KMS-11 (cell line): Measurements from ENCODE around the gene C2.

Source experiments
- H2AFZ ChIP-seq: fragments of 200-600 bp; sonication (generic); 2 replicates; pipeline ENCODE4 v1.6.1; 2016; ENCODE audit warnings: antibody characterized with exemption, mixed run types, low read depth
- H3K27ac ChIP-seq: fragments of 200-600 bp; sonication (generic); 2 replicates; pipeline ENCODE4 v1.6.1; 2016; ENCODE audit warnings: mild to moderate bottlenecking, mixed run types
- H3K27me3 ChIP-seq: fragments of 200-600 bp; sonication (generic); 2 replicates; pipeline ENCODE4 v1.6.1; 2017; ENCODE audit warnings: mild to moderate bottlenecking, low read depth, mixed run types, moderate library complexity; ENCODE audit not compliant: insufficient read depth
- H3K36me3 ChIP-seq: fragments of 200-600 bp; sonication (generic); 2 replicates; pipeline ENCODE4 v1.6.1; 2017; ENCODE audit warnings: mild to moderate bottlenecking, mixed run types; ENCODE audit not compliant: insufficient read depth
- H3K4me1 ChIP-seq: fragments of 200-600 bp; sonication (generic); 2 replicates; pipeline ENCODE4 v1.6.1; 2016; ENCODE audit warnings: mild to moderate bottlenecking, low read depth, mixed run types; ENCODE audit not compliant: poor library complexity, severe bottlenecking
- H3K4me2 ChIP-seq: fragments of 200-600 bp; sonication (generic); 2 replicates; pipeline ENCODE4 v1.7.0; 2016; ENCODE audit warnings: mild to moderate bottlenecking, mixed run types
- H3K4me3 ChIP-seq: fragments of 200-600 bp; sonication (generic); IDR thresholded peaks from 2 replicates; pipeline ENCODE4 v1.6.1; 2017; ENCODE audit warnings: low read depth, low read length, mixed read lengths; ENCODE audit not compliant: insufficient read depth
- H3K79me2 ChIP-seq: fragments of 200-600 bp; sonication (generic); 2 replicates; pipeline ENCODE4 v1.6.1; 2016; ENCODE audit warnings: low read depth, mixed run types; ENCODE audit not compliant: insufficient read depth
- H3K9ac ChIP-seq: fragments of 200-600 bp; sonication (generic); 2 replicates; pipeline ENCODE4 v1.6.1; 2016; ENCODE audit warnings: mild to moderate bottlenecking, mixed run types
- H4K20me1 ChIP-seq: fragments of 200-600 bp; sonication (generic); 2 replicates; pipeline ENCODE4 v1.6.1; 2016; ENCODE audit warnings: mild to moderate bottlenecking, mixed run types; ENCODE audit not compliant: insufficient read depth
- TF ChIP-seq, protein P1 (sequence below): fragments of 200-600 bp; sonication (generic); conservative IDR thresholded peaks from 2 replicates; pipeline ENCODE4 v1.6.1; 2017; ENCODE audit warnings: low read depth, mild to moderate bottlenecking, antibody characterized with exemption, low read length, moderate library complexity, mixed read lengths

C2 gene

DNA sequence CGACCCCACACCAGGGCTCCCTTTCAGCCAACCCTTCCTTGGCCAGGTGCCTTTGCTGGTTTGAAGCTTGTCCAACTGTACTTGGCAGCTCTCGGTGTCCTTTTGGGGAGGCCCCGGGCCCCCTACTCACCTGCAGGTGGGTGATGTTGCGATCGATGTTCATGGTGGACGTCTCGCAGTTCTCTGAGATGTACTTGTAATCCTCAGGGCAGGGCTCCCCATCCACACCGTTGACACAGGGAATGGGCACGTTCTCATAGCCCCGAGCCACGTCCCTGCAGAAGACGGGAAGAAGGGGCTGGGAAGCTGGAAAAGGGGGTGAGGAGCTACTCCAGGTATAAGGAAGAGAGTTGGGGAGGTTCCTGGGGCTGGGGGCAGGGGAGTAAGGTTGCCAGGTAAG lies 43.8 kb upstream of the C2 start:
- H3K79me2 ChIP-seq = no peaks in the 10 kb centered on the region
- TF ChIP-seq, protein P1, sequence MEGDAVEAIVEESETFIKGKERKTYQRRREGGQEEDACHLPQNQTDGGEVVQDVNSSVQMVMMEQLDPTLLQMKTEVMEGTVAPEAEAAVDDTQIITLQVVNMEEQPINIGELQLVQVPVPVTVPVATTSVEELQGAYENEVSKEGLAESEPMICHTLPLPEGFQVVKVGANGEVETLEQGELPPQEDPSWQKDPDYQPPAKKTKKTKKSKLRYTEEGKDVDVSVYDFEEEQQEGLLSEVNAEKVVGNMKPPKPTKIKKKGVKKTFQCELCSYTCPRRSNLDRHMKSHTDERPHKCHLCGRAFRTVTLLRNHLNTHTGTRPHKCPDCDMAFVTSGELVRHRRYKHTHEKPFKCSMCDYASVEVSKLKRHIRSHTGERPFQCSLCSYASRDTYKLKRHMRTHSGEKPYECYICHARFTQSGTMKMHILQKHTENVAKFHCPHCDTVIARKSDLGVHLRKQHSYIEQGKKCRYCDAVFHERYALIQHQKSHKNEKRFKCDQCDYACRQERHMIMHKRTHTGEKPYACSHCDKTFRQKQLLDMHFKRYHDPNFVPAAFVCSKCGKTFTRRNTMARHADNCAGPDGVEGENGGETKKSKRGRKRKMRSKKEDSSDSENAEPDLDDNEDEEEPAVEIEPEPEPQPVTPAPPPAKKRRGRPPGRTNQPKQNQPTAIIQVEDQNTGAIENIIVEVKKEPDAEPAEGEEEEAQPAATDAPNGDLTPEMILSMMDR = no peak
- no peak overlapping the region for H3K9ac ChIP-seq
- no peaks in the 10 kb centered on the region for H3K36me3 ChIP-seq
- H3K4me2 ChIP-seq = no peak overlapping the region
- H4K20me1 ChIP-seq = no peaks in the 10 kb centered on the region
- H3K4me1 ChIP-seq = peaks cover 12% of the 10 kb centered on the region
- H2AFZ ChIP-seq = no peak overlapping the region
- H3K4me3 ChIP-seq = no peak overlapping the region
- H3K27ac ChIP-seq = no peak overlapping the region
- H3K27me3 ChIP-seq = no peaks in the 10 kb centered on the region

DNA sequence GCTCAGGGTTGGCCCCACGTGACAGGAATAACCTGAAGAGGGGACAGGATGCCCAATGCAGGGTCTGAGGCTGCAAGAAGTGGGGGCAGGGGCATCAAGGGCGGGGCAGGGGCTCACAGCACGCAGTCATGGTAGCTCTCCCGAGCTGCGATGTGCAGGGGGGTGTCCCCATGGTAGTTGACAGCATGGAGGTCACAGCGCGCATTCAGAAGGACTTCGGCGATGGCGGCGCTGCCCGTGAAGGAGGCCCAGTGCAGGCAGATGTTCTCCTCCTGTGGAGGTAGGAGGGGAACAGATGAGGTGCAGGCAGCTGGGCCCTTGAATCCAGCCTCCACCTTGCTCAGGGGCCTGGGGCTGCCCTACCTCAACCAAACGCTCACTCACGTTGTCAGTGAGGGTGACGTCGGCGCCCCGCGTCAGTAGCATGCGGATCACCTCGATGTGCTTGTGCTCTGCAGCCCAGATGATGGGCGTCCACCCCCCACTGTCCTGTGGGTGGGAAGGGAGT lies 42.9 kb upstream of the C2 start:
- no peak overlapping the region for H3K27ac ChIP-seq
- H3K4me2 ChIP-seq = no peak overlapping the region
- no peak overlapping the region for H2AFZ ChIP-seq
- no peak overlapping the region for H3K9ac ChIP-seq
- H3K4me3 ChIP-seq = no peak overlapping the region
- TF ChIP-seq, protein P1 = no peak
- peaks cover 12% of the 10 kb centered on the region for H3K4me1 ChIP-seq
- no peaks in the 10 kb centered on the region for H3K79me2 ChIP-seq
- H3K36me3 ChIP-seq = no peaks in the 10 kb centered on the region
- H4K20me1 ChIP-seq = no peaks in the 10 kb centered on the region
- H3K27me3 ChIP-seq = no peaks in the 10 kb centered on the region

DNA sequence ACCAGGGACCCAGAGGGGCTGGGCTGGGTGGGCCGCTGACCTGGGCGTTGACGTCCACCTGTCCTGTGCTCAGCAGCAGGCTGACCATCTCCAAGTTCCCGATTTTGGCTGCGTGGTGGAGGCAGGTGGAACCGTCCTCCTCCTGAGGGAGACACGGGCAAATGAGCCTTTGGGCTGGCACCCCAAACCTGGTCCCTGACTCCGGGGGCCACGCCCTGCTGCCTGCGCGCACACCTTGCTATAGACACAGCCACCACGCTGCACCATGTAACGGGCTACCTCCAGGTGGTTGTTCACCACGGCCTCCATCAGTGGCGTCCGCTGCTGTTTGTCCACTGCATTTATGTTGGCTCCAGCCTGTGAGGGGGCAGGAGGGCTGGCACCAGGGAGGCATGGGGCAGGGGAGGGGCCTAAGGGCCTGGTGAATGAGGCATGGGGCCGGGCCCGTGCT lies 41.0 kb upstream of the C2 start:
- H3K27me3 ChIP-seq = no peaks in the 10 kb centered on the region
- TF ChIP-seq, protein P1 = no peak
- no peaks in the 10 kb centered on the region for H3K36me3 ChIP-seq

DNA sequence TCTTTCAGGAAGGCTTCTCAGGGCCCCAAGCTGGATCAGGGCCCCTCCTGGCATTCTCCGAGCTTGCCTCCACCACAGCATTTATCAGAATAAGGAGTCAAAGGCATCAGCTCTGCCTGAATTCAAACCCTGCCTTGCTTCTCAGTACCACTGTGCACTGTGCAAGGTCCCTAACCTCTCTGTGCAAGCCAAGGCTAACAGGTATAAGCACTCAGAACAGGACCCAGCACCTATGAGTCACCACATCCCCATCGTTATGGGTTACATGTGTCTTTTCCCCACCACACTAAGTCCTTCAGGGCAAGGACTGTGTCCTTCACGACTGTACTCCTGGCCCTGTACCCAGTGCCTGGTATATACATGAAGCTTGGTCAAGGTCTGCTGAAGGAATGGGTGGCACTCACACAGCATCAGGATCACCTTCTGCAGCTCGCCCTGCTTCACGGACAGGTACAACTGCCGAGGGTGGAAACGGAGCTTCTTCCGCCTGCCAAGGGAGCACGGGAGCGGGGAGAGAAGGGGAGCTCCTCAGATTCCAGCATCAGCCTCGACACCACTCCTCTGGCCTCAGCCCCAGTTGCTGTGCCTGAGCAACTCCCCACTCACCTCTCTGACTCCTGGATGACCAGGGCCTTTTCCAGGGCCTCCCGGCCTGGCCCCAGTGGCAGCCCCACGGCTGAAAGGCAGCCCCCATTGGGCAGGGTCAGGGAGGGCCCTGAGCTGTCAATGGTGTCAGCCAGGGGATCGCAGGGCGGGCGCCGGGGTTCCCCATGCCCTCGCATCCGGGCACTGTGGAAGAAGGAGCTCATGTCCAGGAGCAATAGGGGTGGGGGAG lies 40.1 kb upstream of the C2 start:
- no peaks in the 10 kb centered on the region for H4K20me1 ChIP-seq
- no peak overlapping the region for H3K4me3 ChIP-seq
- H3K27me3 ChIP-seq = no peaks in the 10 kb centered on the region
- no peaks in the 10 kb centered on the region for H3K36me3 ChIP-seq
- no peaks in the 10 kb centered on the region for H3K79me2 ChIP-seq
- no peak overlapping the region for H3K27ac ChIP-seq
- H2AFZ ChIP-seq = no peak overlapping the region
- no peak overlapping the region for H3K4me2 ChIP-seq
- H3K9ac ChIP-seq = no peak overlapping the region
- H3K4me1 ChIP-seq = peaks cover 6% of the 10 kb centered on the region
- TF ChIP-seq, protein P1 = no peak

More for the DNA sequence above, 41.0 kb upstream of the C2 start:
- Histone ChIP-seq H3K9ac (no peak overlapping the region), H4K20me1 (no peaks in the 10 kb centered on the region), H3K27ac (no peak overlapping the region), H3K4me3 (no peak overlapping the region), H3K4me1 (peaks cover 12% of the 10 kb centered on the region), H3K79me2 (no peaks in the 10 kb centered on the region), H2AFZ (no peak overlapping the region), H3K4me2 (no peak overlapping the region)
